ENCODE measurements around the gene CEACAM8. TPM values are rescaled to one million over a fixed set of nuclear protein-coding genes. Genes with fewer than 3 reads are reported as not detected.
"Not testable (repeated sequence)": the region's sequence is repeated elsewhere in the genome, so short reads cannot be mapped to it uniquely, and the experiment has no call there.

CEACAM8 gene
- total and polyA plus RNA-seq, 3 donors from 2014 or later: 0.16 TPM; not detected in 2

- DNase-seq: no peak
- Histone ChIP-seq H3K27ac (no peak overlapping the region), H3K27me3 (no peaks in the 10 kb centered on the region), H3K9me3 (no peaks in the 10 kb centered on the region), H3K4me1 (no peaks in the 10 kb centered on the region), H3K4me3 (no peak overlapping the region), H3K36me3 (ENCODE audit: low read depth, missing control alignments) (no peaks in the 10 kb centered on the region)
- TF ChIP-seq CTCF (IDR thresholded peaks at IDR 0.05) (no peak), POLR2A (IDR thresholded peaks at IDR 0.05) (no peak)
- intact Hi-C loops (cut with DNase I; ENCODE audit: low total_unique reads): no loop called here
- 57 to 78% methylated on average over 2 of the region's 2 CpGs for WGBS, 2 donors
These were observed 33.9 kb upstream of the CEACAM8 start for GRCh38 chr19:42628411-42629140.

GRCh38 chr19:42627916-42628315 is 33.2 kb upstream of the CEACAM8 start:
- no peaks in the 10 kb centered on the region for H3K9me3 ChIP-seq
- no peak for DNase-seq
- H3K4me1 ChIP-seq: no peaks in the 10 kb centered on the region
- 63 to 71% methylated on average over 2 of the region's 2 CpGs for WGBS, 2 donors
- no peak overlapping the region for H3K4me3 ChIP-seq
- no peak overlapping the region for H3K27ac ChIP-seq
- intact Hi-C loops (cut with DNase I; ENCODE audit: low total_unique reads): no loop called here
- H3K36me3 ChIP-seq (ENCODE audit: low read depth, missing control alignments): no peaks in the 10 kb centered on the region
- H3K27me3 ChIP-seq: no peaks in the 10 kb centered on the region
- TF ChIP-seq CTCF (IDR thresholded peaks at IDR 0.05) (no peak), POLR2A (IDR thresholded peaks at IDR 0.05) (no peak)

- 93% methylated on average over 2 of the region's 2 CpGs for WGBS, 2 donors
- no peaks in the 10 kb centered on the region for H3K27me3 ChIP-seq
- no peaks in the 10 kb centered on the region for H3K9me3 ChIP-seq
- H3K4me3 ChIP-seq: no peak overlapping the region
- no peak for DNase-seq
- H3K36me3 ChIP-seq (ENCODE audit: low read depth, missing control alignments): no peaks in the 10 kb centered on the region
- TF ChIP-seq POLR2A (IDR thresholded peaks at IDR 0.05) (no peak), CTCF (IDR thresholded peaks at IDR 0.05) (no peak)
- intact Hi-C loops (cut with DNase I; ENCODE audit: low total_unique reads): no loop called here
- no peaks in the 10 kb centered on the region for H3K4me1 ChIP-seq
- H3K27ac ChIP-seq: no peak overlapping the region
These were observed 31.5 kb upstream of the CEACAM8 start for GRCh38 chr19:42626181-42626580.

- Histone ChIP-seq H3K4me1 (no peaks in the 10 kb centered on the region), H3K36me3 (ENCODE audit: low read depth, missing control alignments) (no peaks in the 10 kb centered on the region), H3K27ac (no peak overlapping the region), H3K9me3 (no peaks in the 10 kb centered on the region), H3K27me3 (no peaks in the 10 kb centered on the region), H3K4me3 (no peak overlapping the region)
- WGBS, 2 donors: 86 to 100% methylated on average over 1 of the region's 1 CpG
- intact Hi-C loops (cut with DNase I; ENCODE audit: low total_unique reads): no loop called here
- no peak for TF ChIP-seq CTCF (IDR thresholded peaks at IDR 0.05)
- no peak for TF ChIP-seq POLR2A (IDR thresholded peaks at IDR 0.05)
- DNase-seq: no peak
These were observed 24.5 kb upstream of the CEACAM8 start for GRCh38 chr19:42619271-42619670.

- no peaks in the 10 kb centered on the region for H3K36me3 ChIP-seq (ENCODE audit: low read depth, missing control alignments)
- intact Hi-C loops (cut with DNase I; ENCODE audit: low total_unique reads): no loop called here
- TF ChIP-seq POLR2A (IDR thresholded peaks at IDR 0.05): no peak
- TF ChIP-seq CTCF (IDR thresholded peaks at IDR 0.05): no peak
These were observed 18.9 kb upstream of the CEACAM8 start for GRCh38 chr19:42613666-42614065.

GRCh38 chr19:42610401-42610915 is 15.7 kb upstream of the CEACAM8 start:
- H3K27ac ChIP-seq; H3K4me3 ChIP-seq; H3K4me1 ChIP-seq; H3K36me3 ChIP-seq (ENCODE audit: low read depth, missing control alignments); DNase-seq; H3K9me3 ChIP-seq; intact Hi-C loops (cut with DNase I; ENCODE audit: low total_unique reads); H3K27me3 ChIP-seq: not testable (repeated sequence)
- WGBS, 2 donors: 44 to 88% methylated on average over 3 to 22 of the region's 33 CpGs

More at GRCh38 chr19:42613666-42614065, 18.9 kb upstream of the CEACAM8 start:
- 89 to 92% methylated on average over 5 of the region's 5 CpGs for WGBS, 2 donors
- no peak overlapping the region for H3K4me3 ChIP-seq
- H3K4me1 ChIP-seq: no peaks in the 10 kb centered on the region
- no peak overlapping the region for H3K27ac ChIP-seq
- DNase-seq: no peak
- H3K27me3 ChIP-seq: no peaks in the 10 kb centered on the region
- H3K9me3 ChIP-seq: no peaks in the 10 kb centered on the region

All from testis (tissue), 3 donors.